ENCODE measurements around the gene FXYD6.

- TF ChIP-seq EZH2phosphoT487 (IDR thresholded peaks at IDR 0.05; ENCODE audit: low read depth), result no peak
- no peak for TF ChIP-seq CTCF (IDR thresholded peaks at IDR 0.05; ENCODE audit: low read depth, low read length)
These were observed at the start of gene FXYD6 for GRCh38 chr11:117876341-117877119.

Data from OCI-LY3 (cell line).